Endothelial cell of umbilical vein (primary cell): ENCODE measurements around the gene RPS15A. TPM values are rescaled to one million over a fixed set of nuclear protein-coding genes. Genes with fewer than 3 reads are reported as not detected.

Experiments
- BruUV-seq: library from RNA; stranded (reverse); fragments of 400-500 nt; replicated peaks from 2 replicates; lab custom pipeline; 2021; lab: Mats Ljungman, UMichigan
- CTCF ChIA-PET: fragments of 300-600, 350-600 bp; sonication (Branson Sonifier 250); formaldehyde crosslinking; loops from one replicate; lab custom pipeline; 2021; ENCODE audit warnings: antibody characterized with exemption, inconsistent platforms; lab: Charles Lee
- POLR2A ChIA-PET: fragments of 300-600, 350-600 bp; sonication (Branson Sonifier 250); formaldehyde crosslinking; loops from one replicate; lab custom pipeline; 2021; ENCODE audit warnings: antibody characterized with exemption, inconsistent platforms; lab: Charles Lee
- DNase-seq: peaks from one replicate; pipeline ENCODE4 v3.0.0-alpha.2; 2011; ENCODE audit warnings: low read depth, low spot score
- FAIRE-seq: peaks from 2 replicates; lab custom pipeline; 2011; peaks lifted over from hg19 to GRCh38; lab: Jason Lieb, UNC
- H2AFZ ChIP-seq: 2 replicates; pipeline ENCODE4 v1.6.0; 2012; ENCODE audit warnings: low read depth, low read length, control low read depth, inconsistent platforms
- H3K27ac ChIP-seq: 2 replicates; pipeline ENCODE4 v1.5.1; 2011; ENCODE audit warnings: low read depth, mild to moderate bottlenecking, control low read depth, low read length, moderate library complexity; ENCODE audit not compliant: insufficient read depth
- H3K27me3 ChIP-seq, 2 experiments: 2 replicates each; pipeline versions ENCODE4 v1.6.0 to v1.6.1; 2011; ENCODE audit warnings: low read length in 2 of 2, mixed read lengths in 1 of 2; ENCODE audit not compliant: control insufficient read depth in 2 of 2, insufficient read depth in 2 of 2
- H3K36me3 ChIP-seq, 2 experiments: 2 replicates in 1 of 2; 3 replicates in 1 of 2; pipeline ENCODE4 v1.5.1; 2011; ENCODE audit warnings: low read length in 2 of 2, mild to moderate bottlenecking in 1 of 2, moderate library complexity in 1 of 2; ENCODE audit not compliant: control insufficient read depth in 2 of 2, insufficient read depth in 2 of 2; ENCODE audit errors: extremely low read depth in 1 of 2
- H3K4me1 ChIP-seq: 3 replicates; pipeline ENCODE4 v1.5.1; 2011; ENCODE audit warnings: mild to moderate bottlenecking, low read length; ENCODE audit not compliant: control insufficient read depth, insufficient read depth; ENCODE audit errors: extremely low read depth
- H3K4me2 ChIP-seq: 2 replicates; pipeline ENCODE4 v1.6.1; 2011; ENCODE audit warnings: low read length, control low read depth, mixed read lengths; ENCODE audit not compliant: insufficient read depth
- H3K4me3 ChIP-seq, 3 experiments: fragments of 200-600 bp in 1 of 3; sonication (generic), shearing (Covaris generic) in 1 of 3; replicated peaks in 1 of 3; 2 replicates each; pipeline ENCODE4 v1.5.1; 2011 to 2016; ENCODE audit warnings: control low read depth in 3 of 3, low read length in 3 of 3, mild to moderate bottlenecking in 2 of 3, inconsistent platforms in 1 of 3, low read depth in 1 of 3, moderate library complexity in 1 of 3; ENCODE audit not compliant: insufficient read depth in 1 of 3
- H3K79me2 ChIP-seq: 2 replicates; pipeline ENCODE4 v1.6.0; 2012; ENCODE audit warnings: low read length, inconsistent platforms; ENCODE audit not compliant: control insufficient read depth, insufficient read depth
- H3K9ac ChIP-seq: replicated peaks from 2 replicates; pipeline ENCODE3; 2011; ENCODE audit warnings: low read length, control low read depth; ENCODE audit not compliant: insufficient read depth; ENCODE audit errors: extremely low read depth
- H3K9me1 ChIP-seq: replicated peaks from 3 replicates; pipeline ENCODE4 v1.6.0; 2011; ENCODE audit warnings: mild to moderate bottlenecking, low read length; ENCODE audit not compliant: control insufficient read depth, insufficient read depth; ENCODE audit errors: extremely low read depth
- H3K9me3 ChIP-seq: replicated peaks from 2 replicates; pipeline ENCODE4 v1.5.1; 2012; ENCODE audit warnings: low read length, inconsistent platforms; ENCODE audit not compliant: control insufficient read depth, insufficient read depth
- H4K20me1 ChIP-seq: replicated peaks from 2 replicates; pipeline ENCODE3; 2011; ENCODE audit warnings: mild to moderate bottlenecking, low read length; ENCODE audit not compliant: control insufficient read depth, insufficient read depth; ENCODE audit errors: extremely low read depth
- CTCF ChIP-seq, 2 donors: IDR thresholded peaks; 1 replicate in 1 of 2; 2 replicates in 1 of 2; pipeline ENCODE4 v1.5.1; 2011; ENCODE audit warnings: low read length in 2 of 2, mild to moderate bottlenecking in 2 of 2, moderate library complexity in 2 of 2, control low read depth in 1 of 2, inconsistent platforms in 1 of 2, low read depth in 1 of 2; ENCODE audit not compliant: insufficient read depth in 1 of 2; ENCODE audit errors: extremely low read depth in 1 of 2
- EZH2 ChIP-seq: IDR thresholded peaks from 2 replicates; pipeline ENCODE4 v1.6.1; 2012; ENCODE audit warnings: borderline replicate concordance, low read depth, mild to moderate bottlenecking, moderate library complexity, low read length, inconsistent platforms; ENCODE audit not compliant: severe bottlenecking
- FOS ChIP-seq: IDR thresholded peaks from 2 replicates; pipeline ENCODE4 v1.6.1; 2011; ENCODE audit warnings: mild to moderate bottlenecking, low read length, moderate library complexity, borderline replicate concordance; ENCODE audit not compliant: insufficient read depth
- GATA2 ChIP-seq: IDR thresholded peaks from 2 replicates; pipeline ENCODE4 v1.7.0; 2011; ENCODE audit warnings: low read depth, mild to moderate bottlenecking, moderate library complexity, mixed read lengths, low read length; ENCODE audit not compliant: insufficient read length, insufficient read depth
- JUN ChIP-seq: IDR thresholded peaks from 2 replicates; pipeline ENCODE4 v1.6.1; 2011; ENCODE audit warnings: borderline replicate concordance, low read depth; ENCODE audit not compliant: insufficient read length, insufficient read depth
- MYC ChIP-seq: IDR thresholded peaks from one replicate; pipeline ENCODE4 v1.6.1; 2011; ENCODE audit warnings: mild to moderate bottlenecking, low read depth, low read length
- POLR2A ChIP-seq: IDR thresholded peaks from 2 replicates; pipeline ENCODE4 v1.6.1; 2012; ENCODE audit warnings: low read depth, mild to moderate bottlenecking, control low read depth, low read length
- dilution Hi-C: fragments of 300-500 bp; cut with MboI; formaldehyde crosslinking; loops from one replicate; pipeline ENCODE4 v1.15.0; 2019; ENCODE audit warnings: low sequenced_read_pairs; ENCODE audit not compliant: extremely low pct_ligation_motif_present
- intact Hi-C: fragments of 100-400 bp; cut with micrococcal nuclease; formaldehyde crosslinking; loops from one replicate; pipeline ENCODE4 v1.10.0; 2022
- polyA plus RNA-seq, 4 experiments: library from polyadenylated mRNA; depleted of rRNA in 3 of 4; stranded (reverse) in 3 of 4; unstranded in 1 of 4; fragments of >200 nt; gene quantifications; 2 replicates each; pipeline versions ENCODE4 v1.2.1 to v1.2.3, GENCODE V29; 2011 to 2012; ENCODE audit warnings: missing spikeins in 1 of 4
- total RNA-seq: library from RNA; stranded (reverse); gene quantifications from 2 replicates; pipeline ENCODE4 v1.2.3, GENCODE V29; 2021
- TF ChIP-seq, protein P1 (sequence below): IDR thresholded peaks from 2 replicates; pipeline ENCODE4 v1.6.1; 2011; ENCODE audit not compliant: insufficient read depth, insufficient read length

Gene RPS15A
- total and polyA plus RNA-seq, 2 donors (not counting 3 experiments of a cell fraction or from before 2014, with no cell fraction given), result 1,299 to 4,163 TPM

GRCh38 chr16:18784917-18785623 lies 5.1 kb downstream of the RPS15A start:
- Histone ChIP-seq H3K36me3 (peaks cover 27 to 48% of the 10 kb centered on the region in 2 experiments), H3K4me2 (peak overlapping the region; percentile 27), H4K20me1 (peaks cover 13% of the 10 kb centered on the region), H3K9me1 (no peaks in the 10 kb centered on the region), H3K4me3 (no peak overlapping the region), H3K9ac (no peak overlapping the region), H3K79me2 (peaks cover 74% of the 10 kb centered on the region), H3K4me1 (peaks cover 35% of the 10 kb centered on the region), H2AFZ (no peak overlapping the region), H3K9me3 (no peaks in the 10 kb centered on the region), H3K27me3 (no peaks in the 10 kb centered on the region), H3K27ac (no peak overlapping the region)
- ChIA-PET POLR2A (interaction anchor here (2.1 kb wide), 1 partner anchor 17 kb away, joined by 6 read pairs; the partner anchor contains the start of gene ARL6IP1), CTCF (no interaction called here)
- dilution Hi-C loops (loop anchor here (25.0 kb wide), 1 partner anchor 327 kb away; the partner anchor contains the start of gene ITPRIPL2), intact Hi-C loops (no loop called here)
- TF ChIP-seq CTCF (IDR thresholded peaks at IDR 0.05; ENCODE audit: extremely low read depth in 1 of 2, insufficient read depth in 1 of 2, low read depth in 1 of 2, low read length in 2 of 2) (no peak), FOS (no peak), EZH2 (no peak), MYC (no peak), GATA2 (no peak), POLR2A (no peak), JUN (no peak)
- TF ChIP-seq, protein P1, sequence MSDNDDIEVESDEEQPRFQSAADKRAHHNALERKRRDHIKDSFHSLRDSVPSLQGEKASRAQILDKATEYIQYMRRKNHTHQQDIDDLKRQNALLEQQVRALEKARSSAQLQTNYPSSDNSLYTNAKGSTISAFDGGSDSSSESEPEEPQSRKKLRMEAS, result no peak
- FAIRE-seq, result no peak
- no peak for DNase-seq
- no TSS peak for BruUV-seq
